OCI-LY1 (cell line): ENCODE results near the gene SERPINE3.

ENCODE experiments used
- CTCF ChIP-seq: fragments of 200-600 bp; sonication (generic), shearing (Covaris generic); IDR thresholded peaks from 2 replicates; pipeline ENCODE4 v1.5.1; 2017; ENCODE audit warnings: mild to moderate bottlenecking, antibody characterized with exemption, low read length, moderate library complexity, mixed read lengths
- EZH2 ChIP-seq: fragments of 200-600 bp; sonication (generic), shearing (Covaris generic); IDR thresholded peaks from 2 replicates; pipeline ENCODE4 v1.8.0; 2017; ENCODE audit warnings: borderline replicate concordance, mixed run types, mild to moderate bottlenecking, antibody characterized with exemption, low read length, moderate library complexity, mixed read lengths

GRCh38 chr13:51323824-51324511, 15.5 kb upstream of the SERPINE3 start:
- TF ChIP-seq EZH2, result no peak
- TF ChIP-seq CTCF, result no peak
